DMS79 treated with DMSO at 0.1 percent for 48 hours (cell line): ENCODE measurements around the gene WDR26.
"Not testable (repeated sequence)": the region's sequence is repeated elsewhere in the genome, so short reads cannot be mapped to it uniquely, and the experiment has no call there.

Experiments
- DNase-seq: peaks from one replicate; lab custom pipeline; 2025; lab: John Stamatoyannopoulos, UW

Gene WDR26

DNA sequence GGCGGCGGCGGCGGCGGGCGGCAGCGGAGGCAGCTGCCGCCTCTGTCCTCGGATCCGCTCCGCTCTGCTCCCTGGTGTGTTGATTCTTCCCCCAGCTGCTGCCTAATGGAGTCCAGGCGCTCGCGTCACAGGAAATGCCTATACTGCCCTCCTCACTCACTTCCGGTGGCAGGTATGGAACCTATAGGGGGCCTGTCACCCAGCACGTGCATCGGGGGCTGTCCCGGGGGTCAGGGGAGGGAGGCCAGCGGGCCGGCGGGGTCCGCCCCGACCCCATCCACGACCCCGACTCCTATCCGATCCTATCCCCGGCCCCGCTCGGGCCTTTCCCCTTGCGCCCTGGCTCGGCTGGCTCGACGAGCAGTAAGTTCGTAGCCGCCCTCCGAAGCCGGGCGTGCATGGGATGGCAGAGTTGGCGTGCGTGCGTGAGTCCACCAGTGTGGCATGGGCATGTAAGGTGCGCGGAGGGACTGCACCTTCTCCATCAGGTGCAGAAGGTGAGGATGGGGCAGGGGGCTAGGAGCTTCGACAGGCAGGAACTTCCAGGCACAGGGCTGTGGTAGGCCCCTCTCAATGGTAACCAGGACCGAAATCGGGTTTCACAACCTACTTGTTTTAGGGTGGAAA, at the start of gene WDR26:
TSS of gene WDR26 (minus strand) at position 107 of the 627 bp plus-strand sequence.
- peak; percentile 76 for DNase-seq

- DNase-seq = not testable (repeated sequence)
Measured at GRCh38 chr1:224483206-224483605, 48.6 kb upstream of the WDR26 start.

DNA sequence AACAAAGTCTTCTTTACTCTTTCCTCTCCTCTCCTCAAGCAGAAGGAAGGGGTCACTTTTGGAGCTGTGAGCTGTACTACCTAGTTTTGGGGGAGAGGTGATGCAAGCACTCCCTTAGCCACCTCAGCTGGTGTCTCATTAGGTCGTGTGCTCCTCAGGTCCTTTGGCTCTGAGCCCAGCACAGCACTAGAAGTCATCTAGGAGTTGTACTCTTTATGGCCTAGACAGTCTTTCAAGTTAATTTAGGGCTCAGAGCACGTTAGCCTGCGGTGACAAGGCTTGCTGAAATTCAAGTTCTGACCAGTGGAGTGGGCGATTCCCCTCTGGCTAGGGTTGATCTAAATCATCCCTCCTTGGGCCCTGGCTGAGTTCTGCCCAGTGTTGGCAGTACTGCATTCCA, 48.0 kb upstream of the WDR26 start:
- DNase-seq = no peak

DNA sequence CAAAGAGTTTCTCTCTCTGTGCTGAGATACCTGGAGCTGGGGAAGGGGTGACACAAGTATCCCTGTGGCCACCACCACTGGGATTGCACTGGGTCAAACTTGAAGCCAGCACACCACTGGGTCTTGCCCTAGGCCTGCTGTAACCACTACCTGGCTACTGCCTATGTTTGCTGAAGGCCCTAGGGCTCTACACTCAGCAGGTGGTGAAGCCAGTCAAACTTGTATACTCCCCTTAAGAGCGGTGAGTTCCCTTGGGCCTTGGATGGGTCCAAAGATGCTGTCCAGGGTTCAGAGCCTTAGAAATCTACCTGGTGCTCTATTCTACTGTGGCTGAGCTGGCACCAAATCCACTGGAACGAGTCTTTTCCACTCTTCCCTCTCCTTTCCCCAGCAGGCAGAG, 47.0 kb upstream of the WDR26 start:
- DNase-seq = no peak

DNA sequence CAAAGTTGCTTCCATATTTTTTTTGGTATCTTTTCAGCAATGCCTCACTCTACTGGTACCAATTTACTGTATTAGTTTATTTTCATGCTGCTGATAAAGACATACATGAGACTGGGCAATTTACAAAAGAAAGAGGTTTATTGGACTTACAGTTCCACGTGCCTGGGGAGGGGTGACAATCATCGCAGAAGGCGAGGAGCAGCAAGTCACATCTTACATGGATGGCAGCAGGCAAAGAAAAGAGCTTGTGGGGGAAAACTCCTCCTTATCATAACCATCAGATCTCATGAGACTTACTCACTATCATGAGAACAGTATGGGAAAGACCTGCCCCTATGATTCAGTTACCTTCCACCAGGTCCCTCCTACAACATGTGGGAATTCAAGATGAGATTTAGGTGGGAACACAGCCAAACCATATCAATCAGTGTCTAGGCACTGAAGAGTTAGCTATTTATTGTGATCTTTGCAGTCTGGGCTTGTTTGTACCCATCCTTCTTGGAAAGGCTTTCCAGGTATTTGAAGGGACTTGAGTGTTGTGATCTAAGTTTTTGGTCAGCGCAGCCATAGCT, 46.4 kb upstream of the WDR26 start:
- not testable (repeated sequence) for DNase-seq

DNA sequence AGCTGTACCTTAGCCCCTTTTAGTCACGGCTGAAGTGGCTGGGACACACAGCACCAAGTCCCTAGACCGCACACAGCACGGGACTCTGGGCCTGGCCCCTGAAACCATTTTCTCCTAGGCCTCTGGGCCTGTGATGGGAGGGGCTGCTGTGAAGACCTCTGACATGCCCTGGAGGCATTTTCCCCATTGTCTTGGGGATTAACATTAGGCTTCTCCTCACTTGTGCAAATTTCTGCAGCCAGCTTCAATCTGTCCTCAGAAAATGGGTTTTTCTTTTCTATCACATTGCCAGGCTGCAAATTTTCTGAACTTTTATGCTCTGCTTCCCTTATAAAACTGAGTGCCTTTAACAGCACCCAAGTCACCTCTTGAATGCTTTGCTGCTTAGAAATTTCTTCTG, 45.6 kb upstream of the WDR26 start:
- not testable (repeated sequence) for DNase-seq

- DNase-seq = no peak
Measured at GRCh38 chr1:224472806-224473205, 38.2 kb upstream of the WDR26 start.

DNA sequence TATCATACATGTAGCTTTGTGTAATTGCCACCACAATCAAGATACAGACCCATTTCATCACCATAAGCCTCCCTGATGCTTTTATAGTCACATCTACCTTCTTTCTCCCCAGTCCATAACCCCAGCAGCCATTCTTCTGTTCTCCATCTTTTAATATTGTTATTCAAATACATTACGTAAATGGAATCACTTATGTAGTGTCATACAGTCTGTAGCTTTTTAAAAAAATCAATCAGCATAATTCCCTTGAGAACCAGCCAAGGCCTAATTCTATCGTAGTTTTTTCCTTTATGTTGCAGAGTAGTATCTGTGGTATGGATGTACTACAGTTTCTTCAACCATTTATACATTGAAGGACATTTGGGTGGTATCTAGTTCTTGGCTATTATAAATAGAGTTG, 31.6 kb upstream of the WDR26 start:
- DNase-seq = no peak

GRCh38 chr1:224459966-224460365, 25.4 kb upstream of the WDR26 start:
- DNase-seq = no peak

GRCh38 chr1:224458996-224459395, 24.4 kb upstream of the WDR26 start:
- no peak for DNase-seq

GRCh38 chr1:224458296-224458695, 23.7 kb upstream of the WDR26 start:
- DNase-seq = no peak

- no peak for DNase-seq
Measured at GRCh38 chr1:224457782-224458144, 23.2 kb upstream of the WDR26 start.

DNA sequence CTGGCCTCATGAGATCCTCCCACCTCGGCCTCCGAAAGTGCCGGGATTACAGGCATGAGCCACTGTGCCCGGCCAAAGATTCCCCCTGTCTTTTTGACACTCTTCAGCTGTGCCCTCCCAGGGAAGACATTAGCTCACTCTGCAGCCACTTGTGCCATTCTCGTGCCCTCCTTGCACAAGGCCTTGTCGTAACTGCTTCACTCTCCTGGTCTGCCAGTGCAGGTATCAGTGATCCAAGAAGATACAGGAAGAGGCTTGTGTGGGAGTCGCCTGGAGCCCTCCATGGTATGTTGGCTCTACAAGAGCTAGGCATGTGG, 22.0 kb upstream of the WDR26 start:
- no peak for DNase-seq

DNA sequence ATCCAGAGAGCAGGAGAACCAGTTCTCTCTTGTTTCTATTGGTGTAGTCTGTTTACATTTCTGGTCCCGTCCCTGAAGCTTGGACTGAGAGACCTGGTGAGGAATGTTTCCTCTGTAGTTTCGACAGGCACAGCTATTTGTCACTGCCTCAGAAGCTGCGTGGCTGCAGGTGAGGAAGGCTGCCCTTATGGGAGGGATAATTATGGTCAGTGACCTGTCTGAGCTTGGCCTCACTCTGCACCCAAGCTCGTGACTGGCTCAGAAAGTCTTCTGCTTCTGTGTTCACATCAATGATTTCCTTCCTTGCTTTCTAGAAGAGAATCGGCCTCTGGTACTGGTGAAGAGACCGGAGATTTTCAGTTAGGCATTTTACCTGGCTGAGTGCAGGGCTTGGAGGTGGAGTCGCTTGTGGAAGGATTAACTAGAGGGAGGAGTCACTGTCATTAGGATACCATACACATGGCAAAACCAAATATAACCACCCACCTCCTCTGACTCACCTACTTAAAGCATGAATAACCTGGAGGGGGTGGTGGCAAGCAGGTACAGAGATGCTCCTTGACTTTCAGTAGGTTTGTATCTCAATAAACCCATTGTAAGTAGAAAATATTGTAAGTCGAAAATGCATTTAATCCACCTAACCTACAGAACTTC, 19.9 kb upstream of the WDR26 start:
- no peak for DNase-seq

GRCh38 chr1:224450561-224451350, 16.2 kb upstream of the WDR26 start:
- no peak for DNase-seq

GRCh38 chr1:224450159-224450558, 15.6 kb upstream of the WDR26 start:
- no peak for DNase-seq

GRCh38 chr1:224448453-224449017, 13.9 kb upstream of the WDR26 start:
- no peak for DNase-seq

DNA sequence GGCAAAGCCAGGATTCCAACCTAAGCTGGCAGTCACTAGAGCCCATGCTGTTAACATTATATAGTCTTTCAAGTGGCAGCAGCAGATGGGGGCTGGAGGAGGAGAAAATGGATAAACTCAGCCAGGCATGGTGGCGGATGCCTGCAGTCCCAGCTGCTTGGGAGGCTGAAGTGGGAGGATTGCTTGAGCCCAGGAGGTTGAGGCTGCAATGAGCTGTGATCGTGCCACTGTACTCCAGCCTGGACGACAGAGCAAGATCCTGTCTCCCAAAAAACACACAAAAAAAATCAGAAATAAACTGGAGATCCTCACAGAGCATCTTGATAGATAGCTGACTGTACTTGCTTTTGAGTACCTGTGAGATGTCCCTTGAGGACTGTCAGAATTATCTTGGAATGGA, 13.4 kb upstream of the WDR26 start:
- no peak for DNase-seq

GRCh38 chr1:224447251-224447650, 12.7 kb upstream of the WDR26 start:
- no peak for DNase-seq

DNA sequence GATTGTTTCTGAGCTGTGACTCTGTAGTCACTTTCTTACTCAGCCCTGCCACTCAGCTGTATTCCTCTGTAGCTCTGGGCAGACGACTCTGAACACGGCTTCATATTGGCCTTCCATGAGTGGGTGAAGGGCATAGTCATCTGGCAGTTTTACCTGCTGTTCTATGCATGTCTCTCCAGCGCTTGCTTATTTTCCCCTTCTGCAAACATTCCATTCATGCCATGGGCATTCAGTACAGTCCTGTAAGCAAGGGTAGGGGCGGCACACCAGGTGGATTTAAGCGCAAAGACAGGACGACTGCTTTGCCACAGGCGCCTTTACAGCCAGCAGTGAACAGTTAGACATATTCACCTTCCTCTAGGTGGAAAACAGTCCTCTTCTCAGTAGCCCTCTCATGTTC, 4.4 kb upstream of the WDR26 start:
- no peak for DNase-seq

DNA sequence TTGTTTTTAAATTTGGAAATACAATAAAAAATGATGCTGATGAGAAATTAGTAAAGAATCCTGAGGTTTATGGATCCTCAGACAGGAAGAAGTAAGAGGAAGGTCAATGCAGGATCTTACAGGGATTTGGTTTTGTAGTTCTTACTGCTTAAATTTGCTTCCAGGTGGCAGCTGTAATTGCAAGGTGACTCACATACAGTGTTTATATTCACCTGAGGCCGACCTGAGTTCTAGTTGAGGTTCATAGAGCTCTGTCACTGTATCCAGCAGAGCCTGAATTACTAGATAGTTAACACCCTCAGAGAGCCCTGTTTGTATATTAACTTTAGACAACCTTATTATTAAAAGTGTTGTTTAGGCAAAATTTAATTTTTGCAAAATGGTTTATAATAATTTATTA, 1.4 kb upstream of the WDR26 start:
- DNase-seq = no peak

DNA sequence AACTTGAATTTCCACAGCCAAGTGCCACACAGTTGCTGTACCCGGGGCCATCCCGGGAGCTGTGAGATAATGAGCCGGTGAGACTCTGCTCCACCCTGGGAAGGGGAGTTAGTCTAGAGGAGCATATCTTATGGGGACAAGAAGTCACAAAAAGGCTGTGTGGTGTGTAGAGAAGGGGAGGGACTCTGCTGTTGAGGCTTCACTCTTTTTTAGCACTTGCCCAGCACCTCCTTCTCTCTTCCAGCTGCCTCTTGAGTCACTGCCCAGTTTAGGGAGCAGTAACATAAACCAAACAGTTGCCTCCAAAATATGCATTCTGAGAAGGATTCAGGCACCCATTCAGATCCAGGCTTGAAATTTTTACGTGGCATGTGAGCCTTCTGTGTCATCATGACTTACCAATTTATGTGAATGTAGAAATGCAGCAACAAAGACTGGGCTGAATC, 744 bp upstream of the WDR26 start:
- DNase-seq = no peak
